Measurements from ENCODE around the gene KIAA0825. TPM values are rescaled to one million over a fixed set of nuclear protein-coding genes. Genes with fewer than 3 reads are reported as not detected.

The KIAA0825 gene
- polyA plus RNA-seq, 1 donor from 2014 or later, result 5.1 TPM

DNA sequence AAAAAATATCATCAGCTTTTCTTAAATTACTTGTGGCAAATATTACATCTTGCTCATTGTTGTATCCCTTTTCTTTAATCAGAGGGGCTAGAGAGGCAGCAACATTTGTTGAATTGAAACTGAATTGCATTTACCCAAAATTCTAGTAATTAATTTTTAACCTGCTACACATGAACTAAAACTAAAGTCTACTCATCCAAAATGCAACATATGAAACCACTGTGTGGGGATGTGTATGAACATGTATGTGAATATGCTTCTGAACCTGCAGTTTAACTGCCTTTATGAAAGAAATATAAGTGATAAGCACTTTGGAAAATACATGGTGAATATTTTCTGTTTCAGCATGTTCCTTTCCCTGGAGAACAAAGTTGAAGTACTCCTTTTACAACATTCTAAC, 158.5 kb downstream of the KIAA0825 start:
- Histone ChIP-seq H3K9me3 (ENCODE audit: low read length) (no peaks in the 10 kb centered on the region), H3K27ac (ENCODE audit: low read length) (no peak overlapping the region), H3K9ac (ENCODE audit: low read length) (no peak overlapping the region), H4K20me1 (ENCODE audit: insufficient read depth) (no peaks in the 10 kb centered on the region), H3K4me3 (ENCODE audit: low read length) (no peak overlapping the region), H3K79me2 (replicated peaks; ENCODE audit: insufficient read depth, low read length) (no peaks in the 10 kb centered on the region), H3K36me3 (ENCODE audit: insufficient read depth, low read length) (no peaks in the 10 kb centered on the region), H3F3A (ENCODE audit: insufficient read depth, low read length, poor library complexity, severe bottlenecking) (no peaks in the 10 kb centered on the region), H2AFZ (ENCODE audit: low read depth, low read length) (no peak overlapping the region), H3K27me3 (ENCODE audit: insufficient read depth, low read depth, low read length) (no peaks in the 10 kb centered on the region), H3K4me2 (ENCODE audit: low read length) (no peak overlapping the region), H3K9me2 (ENCODE audit: insufficient read depth, low read length) (no peaks in the 10 kb centered on the region)
- TF ChIP-seq SMC3 (conservative IDR thresholded peaks at IDR 0.05; ENCODE audit: poor library complexity), result no peak
- no peak for TF ChIP-seq MXI1 (conservative IDR thresholded peaks at IDR 0.05; ENCODE audit: poor library complexity, severe bottlenecking)
- no peak for TF ChIP-seq TAF1 (IDR thresholded peaks at IDR 0.05; ENCODE audit: low read depth)
- TF ChIP-seq EZH2 (IDR thresholded peaks at IDR 0.05; ENCODE audit: borderline replicate concordance, insufficient read depth, low read length, poor library complexity, severe bottlenecking), result no peak
- no peak for TF ChIP-seq RAD21 (conservative IDR thresholded peaks at IDR 0.05)
- TF ChIP-seq, protein P1, sequence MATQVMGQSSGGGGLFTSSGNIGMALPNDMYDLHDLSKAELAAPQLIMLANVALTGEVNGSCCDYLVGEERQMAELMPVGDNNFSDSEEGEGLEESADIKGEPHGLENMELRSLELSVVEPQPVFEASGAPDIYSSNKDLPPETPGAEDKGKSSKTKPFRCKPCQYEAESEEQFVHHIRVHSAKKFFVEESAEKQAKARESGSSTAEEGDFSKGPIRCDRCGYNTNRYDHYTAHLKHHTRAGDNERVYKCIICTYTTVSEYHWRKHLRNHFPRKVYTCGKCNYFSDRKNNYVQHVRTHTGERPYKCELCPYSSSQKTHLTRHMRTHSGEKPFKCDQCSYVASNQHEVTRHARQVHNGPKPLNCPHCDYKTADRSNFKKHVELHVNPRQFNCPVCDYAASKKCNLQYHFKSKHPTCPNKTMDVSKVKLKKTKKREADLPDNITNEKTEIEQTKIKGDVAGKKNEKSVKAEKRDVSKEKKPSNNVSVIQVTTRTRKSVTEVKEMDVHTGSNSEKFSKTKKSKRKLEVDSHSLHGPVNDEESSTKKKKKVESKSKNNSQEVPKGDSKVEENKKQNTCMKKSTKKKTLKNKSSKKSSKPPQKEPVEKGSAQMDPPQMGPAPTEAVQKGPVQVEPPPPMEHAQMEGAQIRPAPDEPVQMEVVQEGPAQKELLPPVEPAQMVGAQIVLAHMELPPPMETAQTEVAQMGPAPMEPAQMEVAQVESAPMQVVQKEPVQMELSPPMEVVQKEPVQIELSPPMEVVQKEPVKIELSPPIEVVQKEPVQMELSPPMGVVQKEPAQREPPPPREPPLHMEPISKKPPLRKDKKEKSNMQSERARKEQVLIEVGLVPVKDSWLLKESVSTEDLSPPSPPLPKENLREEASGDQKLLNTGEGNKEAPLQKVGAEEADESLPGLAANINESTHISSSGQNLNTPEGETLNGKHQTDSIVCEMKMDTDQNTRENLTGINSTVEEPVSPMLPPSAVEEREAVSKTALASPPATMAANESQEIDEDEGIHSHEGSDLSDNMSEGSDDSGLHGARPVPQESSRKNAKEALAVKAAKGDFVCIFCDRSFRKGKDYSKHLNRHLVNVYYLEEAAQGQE (IDR thresholded peaks at IDR 0.05; ENCODE audit: borderline replicate concordance), result no peak
- TF ChIP-seq POLR2AphosphoS5 (IDR thresholded peaks at IDR 0.05), result no peak
- TF ChIP-seq, protein P2, sequence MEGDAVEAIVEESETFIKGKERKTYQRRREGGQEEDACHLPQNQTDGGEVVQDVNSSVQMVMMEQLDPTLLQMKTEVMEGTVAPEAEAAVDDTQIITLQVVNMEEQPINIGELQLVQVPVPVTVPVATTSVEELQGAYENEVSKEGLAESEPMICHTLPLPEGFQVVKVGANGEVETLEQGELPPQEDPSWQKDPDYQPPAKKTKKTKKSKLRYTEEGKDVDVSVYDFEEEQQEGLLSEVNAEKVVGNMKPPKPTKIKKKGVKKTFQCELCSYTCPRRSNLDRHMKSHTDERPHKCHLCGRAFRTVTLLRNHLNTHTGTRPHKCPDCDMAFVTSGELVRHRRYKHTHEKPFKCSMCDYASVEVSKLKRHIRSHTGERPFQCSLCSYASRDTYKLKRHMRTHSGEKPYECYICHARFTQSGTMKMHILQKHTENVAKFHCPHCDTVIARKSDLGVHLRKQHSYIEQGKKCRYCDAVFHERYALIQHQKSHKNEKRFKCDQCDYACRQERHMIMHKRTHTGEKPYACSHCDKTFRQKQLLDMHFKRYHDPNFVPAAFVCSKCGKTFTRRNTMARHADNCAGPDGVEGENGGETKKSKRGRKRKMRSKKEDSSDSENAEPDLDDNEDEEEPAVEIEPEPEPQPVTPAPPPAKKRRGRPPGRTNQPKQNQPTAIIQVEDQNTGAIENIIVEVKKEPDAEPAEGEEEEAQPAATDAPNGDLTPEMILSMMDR (IDR thresholded peaks at IDR 0.05; ENCODE audit: poor library complexity, severe bottlenecking), result no peak

DNA sequence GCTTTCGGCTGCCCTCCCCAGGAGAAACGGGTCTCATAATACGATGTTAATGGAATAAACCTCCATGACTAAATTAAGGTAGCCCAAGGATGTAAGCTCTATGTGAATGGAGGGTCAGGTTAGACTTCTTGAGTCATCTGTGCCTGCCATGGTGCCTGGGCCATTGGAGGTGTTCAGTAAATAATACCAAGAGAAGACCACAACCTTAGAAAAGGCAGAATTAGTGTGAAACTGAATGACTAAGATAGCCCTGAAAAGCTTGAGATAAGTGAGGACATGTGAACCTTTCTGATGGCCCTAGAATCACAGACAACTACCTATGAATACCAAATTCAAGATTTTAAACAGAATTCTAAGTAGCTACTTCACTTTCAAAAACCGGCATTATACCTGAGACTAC, 160.6 kb downstream of the KIAA0825 start:
- Histone ChIP-seq H3K27me3 (ENCODE audit: insufficient read depth, low read depth, low read length) (no peaks in the 10 kb centered on the region), H3K27ac (ENCODE audit: low read length) (no peak overlapping the region), H4K20me1 (ENCODE audit: insufficient read depth) (no peaks in the 10 kb centered on the region), H3F3A (ENCODE audit: insufficient read depth, low read length, poor library complexity, severe bottlenecking) (no peaks in the 10 kb centered on the region), H3K9ac (ENCODE audit: low read length) (no peak overlapping the region), H3K9me3 (ENCODE audit: low read length) (no peaks in the 10 kb centered on the region), H3K79me2 (replicated peaks; ENCODE audit: insufficient read depth, low read length) (no peaks in the 10 kb centered on the region), H3K4me3 (ENCODE audit: low read length) (no peak overlapping the region), H3K36me3 (ENCODE audit: insufficient read depth, low read length) (no peaks in the 10 kb centered on the region), H2AFZ (ENCODE audit: low read depth, low read length) (no peak overlapping the region), H3K4me2 (ENCODE audit: low read length) (no peak overlapping the region), H3K9me2 (ENCODE audit: insufficient read depth, low read length) (no peaks in the 10 kb centered on the region)
- TF ChIP-seq EZH2 (IDR thresholded peaks at IDR 0.05; ENCODE audit: borderline replicate concordance, insufficient read depth, low read length, poor library complexity, severe bottlenecking) (no peak), SMC3 (conservative IDR thresholded peaks at IDR 0.05; ENCODE audit: poor library complexity) (no peak), POLR2AphosphoS5 (IDR thresholded peaks at IDR 0.05) (no peak), RAD21 (conservative IDR thresholded peaks at IDR 0.05) (no peak), TAF1 (IDR thresholded peaks at IDR 0.05; ENCODE audit: low read depth) (no peak), MXI1 (conservative IDR thresholded peaks at IDR 0.05; ENCODE audit: poor library complexity, severe bottlenecking) (no peak), EP300 (conservative IDR thresholded peaks at IDR 0.05; ENCODE audit: poor library complexity, severe bottlenecking) (no peak)
- TF ChIP-seq, protein P2 (IDR thresholded peaks at IDR 0.05; ENCODE audit: poor library complexity, severe bottlenecking), result no peak
- TF ChIP-seq, protein P1 (IDR thresholded peaks at IDR 0.05; ENCODE audit: borderline replicate concordance), result no peak
